Pancreas (tissue), 10 donors: ENCODE results near the gene STAG1. TPM values are rescaled to one million over a fixed set of nuclear protein-coding genes. Genes with fewer than 3 reads are reported as not detected.
"Not testable (repeated sequence)": the region's sequence is repeated elsewhere in the genome, so short reads cannot be mapped to it uniquely, and the experiment has no call there.

Source experiments
- ATAC-seq, 4 donors: fragments of 200-7000 bp; cut with Tn5 transposase; one replicate each; pipeline versions ENCODE4 v1.8.0 to v1.9.1; 2020; ENCODE audit warnings: mild to moderate bottlenecking in 4 of 4, moderate library complexity in 4 of 4
- DNase-seq, 6 donors: peaks; one replicate each; pipeline ENCODE4 v3.0.0-alpha.2; 2020
- FAIRE-seq: peaks from 2 replicates; lab custom pipeline; 2012; peaks lifted over from hg19 to GRCh38; lab: Jason Lieb, UNC
- H3K27ac ChIP-seq, 4 donors: fragments of 200-600 bp; sonication (generic); 1 replicate in 3 of 4; 2 replicates in 1 of 4; pipeline versions ENCODE4 v1.5.0 to v1.8.0; 2020
- H3K27me3 ChIP-seq, 4 donors: fragments of 200-600 bp; one replicate each; pipeline ENCODE4 v1.8.0; 2021
- H3K36me3 ChIP-seq, 3 donors: fragments of 200-600 bp; sonication (generic) in 1 of 3; one replicate each; pipeline versions ENCODE4 v1.5.0 to v1.8.0; 2020 to 2021
- H3K4me1 ChIP-seq, 3 donors: fragments of 200-600 bp; one replicate each; pipeline ENCODE4 v1.8.0; 2021
- H3K4me3 ChIP-seq, 4 donors: fragments of 200-600 bp; sonication (generic) in 2 of 4; one replicate each; pipeline versions ENCODE4 v1.5.0 to v1.8.0; 2020 to 2021
- H3K9me3 ChIP-seq, 4 donors: fragments of 200-600 bp; one replicate each; pipeline ENCODE4 v1.8.0; 2021
- CTCF ChIP-seq, 4 donors: fragments of 200-600 bp; sonication (generic) in 3 of 4; IDR thresholded peaks; one replicate each; pipeline versions ENCODE4 v1.5.0 to v1.8.0; 2021; ENCODE audit warnings: antibody characterized with exemption in 4 of 4
- WGBS, 2 donors: extraction: QIAGEN DNeasy Blood & Tissue Kit; methylation state at CpG; one replicate each; pipeline ENCODE4 v1.1.7; 2013; 5-methylcytosine and 5-hydroxymethylcytosine counted together
- intact Hi-C, 3 donors: fragments of 100-400 bp; cut with DNase I; formaldehyde crosslinking; loops; one replicate each; pipeline versions ENCODE4 v1.11.1 to v1.14.2; 2022
- polyA plus RNA-seq, 2 donors: library from polyadenylated mRNA; stranded (reverse); fragments of 200-250 nt; gene quantifications; one replicate each; pipeline ENCODE4 v1.2.3, GENCODE V29; 2013
- total RNA-seq, 6 donors: library from RNA; stranded (reverse); fragmentation: NEBNext Ultra II Directional in 4 of 6; extraction: Animal tissue kit (Norgen Biotek cat#: 25700) in 4 of 6; gene quantifications; one replicate each; pipeline versions ENCODE4 v1.2.1 to v1.2.4, GENCODE V29; 2021 to 2023
- donor health status: healthy with polysubstance abuse.
- donor health status: DM: no; HTN: no; CAD: no; lungs with moderate emphysema.
- donor health status: DM: no; HTN: no; CAD: no.
- donor health status: control.
- donor health status: control.
- donor health status: Bipolar disorder and iron deficiency.
- donor health status: DM: yes; HTN: yes; CAD: no.
- donor health status: DM: no; HTN: no; CAD: no.
- donor health status: DM: no; HTN: no; CAD: no.
- donor health status: DM: yes; HTN: yes; CAD: no.

The STAG1 gene
- total and polyA plus RNA-seq, 8 donors: 6.8 to 24.1 (median 18.6) TPM

GRCh38 chr3:136730595-136731273 lies 21.4 kb downstream of the STAG1 start:
- FAIRE-seq: no peak
- Histone ChIP-seq H3K9me3 (no peaks in the 10 kb centered on the region), H3K36me3 (no peaks in the 10 kb centered on the region), H3K27me3 (no peaks in the 10 kb centered on the region), H3K27ac (no peak overlapping the region), H3K4me3 (no peak overlapping the region), H3K4me1 (peaks cover 17 to 29% (median 25%) of the 10 kb centered on the region in 3 donors)
- no peak for TF ChIP-seq CTCF (IDR thresholded peaks at IDR 0.05)
- ATAC-seq: peak; percentile 47 to 79 (median 58)
- intact Hi-C loops: no loop called here
- no peak for DNase-seq

DNA sequence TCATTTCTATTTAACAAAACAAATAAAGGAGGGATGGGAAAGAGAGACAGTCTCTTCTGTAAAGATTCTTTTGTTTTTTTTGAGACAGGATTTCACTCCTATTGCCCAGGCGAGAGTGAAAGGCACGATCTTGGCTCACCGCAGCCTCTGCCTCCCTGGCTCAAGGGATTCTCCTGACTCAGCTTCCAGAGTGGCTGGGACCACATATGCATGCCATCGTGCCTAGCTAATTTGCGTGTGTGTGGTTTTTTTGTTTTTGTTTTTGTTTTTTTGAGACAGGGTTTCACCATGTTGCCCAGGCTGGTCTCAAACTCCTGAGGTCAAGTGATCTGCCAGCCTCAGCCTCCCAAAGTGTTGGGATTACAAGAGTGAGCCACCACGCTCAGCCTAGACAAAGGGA lies 23.3 kb downstream of the STAG1 start:
- Histone ChIP-seq H3K4me1 (peaks cover 12 to 40% (median 17%) of the 10 kb centered on the region in 3 donors), H3K27ac (no peak overlapping the region), H3K9me3 (no peaks in the 10 kb centered on the region), H3K4me3 (no peak overlapping the region), H3K27me3 (no peaks in the 10 kb centered on the region), H3K36me3 (no peaks in the 10 kb centered on the region)
- TF ChIP-seq CTCF (IDR thresholded peaks at IDR 0.05): no peak
- intact Hi-C loops: no loop called here
- DNase-seq: no peak
- no peak for FAIRE-seq
- no peak for ATAC-seq
- 81 to 82% methylated on average over 6 of the region's 6 CpGs for WGBS, 2 donors

DNA sequence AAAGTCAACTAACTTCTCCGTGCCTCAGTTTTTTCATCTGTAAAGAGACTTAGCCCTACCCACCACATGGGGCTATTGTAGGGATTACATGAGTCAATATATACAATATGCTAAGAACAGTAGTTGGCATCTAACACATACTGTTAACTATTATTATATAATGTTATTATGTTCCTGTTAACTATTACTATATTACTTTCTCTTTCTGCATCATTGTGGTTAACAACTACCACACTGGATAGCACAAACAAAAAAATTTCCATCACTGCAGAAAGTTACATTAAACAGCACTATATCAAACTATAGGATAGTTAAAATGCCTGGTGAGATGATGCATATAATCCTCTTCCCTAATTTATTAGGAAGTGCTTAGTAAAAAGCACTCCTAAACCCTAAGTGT lies 23.7 kb downstream of the STAG1 start:
- no peaks in the 10 kb centered on the region for H3K27me3 ChIP-seq
- H3K9me3 ChIP-seq: no peaks in the 10 kb centered on the region
- DNase-seq (no peak), ATAC-seq (no peak), FAIRE-seq (no peak)
- H3K36me3 ChIP-seq: no peaks in the 10 kb centered on the region
- peaks cover 12 to 40% (median 17%) of the 10 kb centered on the region in 3 donors for H3K4me1 ChIP-seq
- 84 to 86% methylated on average over 1 of the region's 1 CpG for WGBS, 2 donors
- no peak overlapping the region for H3K4me3 ChIP-seq
- intact Hi-C loops: no loop called here
- H3K27ac ChIP-seq: no peak overlapping the region
- TF ChIP-seq CTCF (IDR thresholded peaks at IDR 0.05): no peak

- no peaks in the 10 kb centered on the region for H3K36me3 ChIP-seq
- peak; percentile 40 to 72 (median 65) for ATAC-seq
- WGBS, 2 donors: 33 to 36% methylated on average over 2 of the region's 2 CpGs
- H3K4me3 ChIP-seq: no peak overlapping the region
- H3K27ac ChIP-seq: no peak overlapping the region
- H3K4me1 ChIP-seq: peaks cover 0 to 22% (median 3%) of the 10 kb centered on the region in 3 donors
- intact Hi-C loops: no loop called here
- no peaks in the 10 kb centered on the region for H3K27me3 ChIP-seq
- DNase-seq: no peak
- TF ChIP-seq CTCF (IDR thresholded peaks at IDR 0.05): no peak
- FAIRE-seq: no peak
- no peaks in the 10 kb centered on the region for H3K9me3 ChIP-seq
Observed at GRCh38 chr3:136725468-136725867, 26.7 kb downstream of the STAG1 start.

- not testable (repeated sequence) for FAIRE-seq
Observed at GRCh38 chr3:136722916-136723315, 29.3 kb downstream of the STAG1 start.

DNA sequence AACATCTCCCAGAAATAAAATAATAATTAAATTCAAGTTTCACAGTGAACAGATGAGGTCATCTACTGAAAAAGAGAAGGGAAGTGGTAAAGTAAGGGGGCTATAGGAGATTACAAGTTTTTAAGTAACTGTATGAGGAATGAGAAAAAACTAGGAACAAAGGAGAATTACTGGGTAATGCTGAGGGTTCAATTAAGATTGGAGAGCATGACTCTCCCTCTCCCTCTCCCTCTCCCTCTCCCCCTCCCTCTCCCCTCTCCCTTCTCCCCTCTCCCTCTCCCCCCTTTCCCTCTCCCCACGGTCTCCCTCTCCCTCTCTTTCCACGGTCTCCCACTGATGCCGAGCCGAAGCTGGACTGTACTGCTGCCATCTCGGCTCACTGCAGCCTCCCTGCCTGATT lies 29.8 kb downstream of the STAG1 start:
- no CpG with 5 or more reads among the region's 5 CpGs for WGBS, 2 donors
- intact Hi-C loops, DNase-seq, H3K27ac ChIP-seq, H3K9me3 ChIP-seq, H3K4me3 ChIP-seq, ATAC-seq, FAIRE-seq, H3K36me3 ChIP-seq, H3K27me3 ChIP-seq: not testable (repeated sequence)
- peaks cover 0 to 18% (median 0%) of the 10 kb centered on the region in 3 donors for H3K4me1 ChIP-seq

More at GRCh38 chr3:136722916-136723315, 29.3 kb downstream of the STAG1 start:
- H3K4me1 ChIP-seq: peaks cover 0 to 18% (median 0%) of the 10 kb centered on the region in 3 donors
- DNase-seq, H3K27ac ChIP-seq, intact Hi-C loops, H3K27me3 ChIP-seq, H3K4me3 ChIP-seq, ATAC-seq, H3K9me3 ChIP-seq, H3K36me3 ChIP-seq: not testable (repeated sequence)
- 95 to 99% methylated on average over 16 to 27 of the region's 27 CpGs for WGBS, 2 donors
